Endodermal cell (in vitro differentiated cells): ENCODE measurements around the gene OGG1. TPM values are rescaled to one million over a fixed set of nuclear protein-coding genes. Genes with fewer than 3 reads are reported as not detected.

Source experiments
- DNase-seq: peaks from one replicate; pipeline ENCODE4 v3.0.0-alpha.2; 2017
- H3K27ac ChIP-seq: 2 replicates; pipeline ENCODE4 v1.5.1; 2013; ENCODE audit warnings: mild to moderate bottlenecking, low read depth, low read length, moderate library complexity
- H3K27me3 ChIP-seq: 2 replicates; pipeline ENCODE4 v1.6.1; 2013; ENCODE audit warnings: mild to moderate bottlenecking, low read length, moderate library complexity; ENCODE audit not compliant: insufficient read depth, control insufficient read depth, poor library complexity, severe bottlenecking
- H3K36me3 ChIP-seq: 2 replicates; pipeline ENCODE4 v1.7.0; 2013; ENCODE audit warnings: mild to moderate bottlenecking, low read length, moderate library complexity; ENCODE audit not compliant: control insufficient read depth, insufficient read depth
- H3K4me1 ChIP-seq: one replicate; pipeline ENCODE4 v1.7.0; 2013; ENCODE audit warnings: low read length; ENCODE audit not compliant: control insufficient read depth, insufficient read depth
- H3K4me3 ChIP-seq: 2 replicates; pipeline ENCODE4 v1.5.1; 2013; ENCODE audit warnings: mild to moderate bottlenecking, low read length, moderate library complexity
- H3K9ac ChIP-seq: 2 replicates; pipeline ENCODE4 v1.6.1; 2013; ENCODE audit warnings: mild to moderate bottlenecking, low read length, moderate library complexity; ENCODE audit not compliant: poor library complexity, severe bottlenecking; ENCODE audit errors: extremely low read depth
- H3K9me3 ChIP-seq: 2 replicates; pipeline ENCODE4 v1.6.1; 2013; ENCODE audit warnings: mild to moderate bottlenecking, low read length, moderate library complexity; ENCODE audit not compliant: control insufficient read depth
- H3K27ac Mint-ChIP-seq: 2 replicates; pipeline ENCODE4 v1.8.0; 2020; ENCODE audit warnings: mixed read lengths
- H3K27me3 Mint-ChIP-seq: 2 replicates; pipeline ENCODE4 v1.8.0; 2021; ENCODE audit warnings: mild to moderate bottlenecking, mixed read lengths; ENCODE audit not compliant: insufficient read depth
- H3K36me3 Mint-ChIP-seq: 2 replicates; pipeline ENCODE4 v1.8.0; 2020; ENCODE audit warnings: low read depth, mixed read lengths
- H3K4me1 Mint-ChIP-seq: 2 replicates; pipeline ENCODE4 v1.8.0; 2020; ENCODE audit warnings: mixed read lengths
- H3K4me3 Mint-ChIP-seq: 2 replicates; pipeline ENCODE4 v1.8.0; 2020; ENCODE audit warnings: mild to moderate bottlenecking, moderate library complexity, mixed read lengths
- H3K9me3 Mint-ChIP-seq: 2 replicates; pipeline ENCODE4 v1.8.0; 2020; ENCODE audit warnings: mild to moderate bottlenecking, mixed read lengths
- WGBS, 2 experiments: methylation state at CpG; one replicate each; pipeline versions ENCODE4 v1.1.5 to v1.1.7; 2013; ENCODE audit warnings: missing lambda C conversion rate in 2 of 2, mixed read lengths in 1 of 2; ENCODE audit not compliant: insufficient coverage in 1 of 2, insufficient read length in 1 of 2; 5-methylcytosine and 5-hydroxymethylcytosine counted together
- total RNA-seq, 2 donors: library from RNA; stranded (reverse); fragmentation: NEBNext Ultra II Directional in 1 of 2; extraction: Animal tissue kit (Norgen Biotek cat#: 25700) in 1 of 2; gene quantifications; 2 replicates in 1 of 2; 3 replicates in 1 of 2; pipeline ENCODE4 v1.2.1, GENCODE V29; 2021
- TF ChIP-seq, protein P1 (sequence below): fragments of 200-600 bp; sonication (generic); conservative IDR thresholded peaks from 2 replicates; pipeline ENCODE4 v1.5.0; 2021; ENCODE audit warnings: antibody characterized with exemption, mild to moderate bottlenecking

The OGG1 gene
- total RNA-seq, 2 donors from 2014 or later: 28.6 to 34.0 TPM

GRCh38 chr3:9748031-9748430 lies 1.7 kb upstream of the OGG1 start:
- Histone ChIP-seq H3K9me3 (no peaks in the 10 kb centered on the region), H3K9ac (no peak overlapping the region), H3K27me3 (no peaks in the 10 kb centered on the region), H3K36me3 (peaks cover 71% of the 10 kb centered on the region), H3K4me3 (no peak overlapping the region), H3K27ac (no peak overlapping the region), H3K4me1 (peaks cover 5% of the 10 kb centered on the region)
- no peak for DNase-seq
- peaks cover 12% of the 10 kb centered on the region for H3K4me1 Mint-ChIP-seq
- TF ChIP-seq, protein P1, sequence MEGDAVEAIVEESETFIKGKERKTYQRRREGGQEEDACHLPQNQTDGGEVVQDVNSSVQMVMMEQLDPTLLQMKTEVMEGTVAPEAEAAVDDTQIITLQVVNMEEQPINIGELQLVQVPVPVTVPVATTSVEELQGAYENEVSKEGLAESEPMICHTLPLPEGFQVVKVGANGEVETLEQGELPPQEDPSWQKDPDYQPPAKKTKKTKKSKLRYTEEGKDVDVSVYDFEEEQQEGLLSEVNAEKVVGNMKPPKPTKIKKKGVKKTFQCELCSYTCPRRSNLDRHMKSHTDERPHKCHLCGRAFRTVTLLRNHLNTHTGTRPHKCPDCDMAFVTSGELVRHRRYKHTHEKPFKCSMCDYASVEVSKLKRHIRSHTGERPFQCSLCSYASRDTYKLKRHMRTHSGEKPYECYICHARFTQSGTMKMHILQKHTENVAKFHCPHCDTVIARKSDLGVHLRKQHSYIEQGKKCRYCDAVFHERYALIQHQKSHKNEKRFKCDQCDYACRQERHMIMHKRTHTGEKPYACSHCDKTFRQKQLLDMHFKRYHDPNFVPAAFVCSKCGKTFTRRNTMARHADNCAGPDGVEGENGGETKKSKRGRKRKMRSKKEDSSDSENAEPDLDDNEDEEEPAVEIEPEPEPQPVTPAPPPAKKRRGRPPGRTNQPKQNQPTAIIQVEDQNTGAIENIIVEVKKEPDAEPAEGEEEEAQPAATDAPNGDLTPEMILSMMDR: no peak
- no peaks in the 10 kb centered on the region for H3K27me3 Mint-ChIP-seq
- H3K36me3 Mint-ChIP-seq: peaks cover 73% of the 10 kb centered on the region
- H3K9me3 Mint-ChIP-seq: no peaks in the 10 kb centered on the region
- H3K4me3 Mint-ChIP-seq: no peak overlapping the region
- 91 to 95% methylated on average over 1 to 2 of the region's 2 CpGs for whole genome bisulfite sequencing, 2 experiments
- H3K27ac Mint-ChIP-seq: no peak overlapping the region

DNA sequence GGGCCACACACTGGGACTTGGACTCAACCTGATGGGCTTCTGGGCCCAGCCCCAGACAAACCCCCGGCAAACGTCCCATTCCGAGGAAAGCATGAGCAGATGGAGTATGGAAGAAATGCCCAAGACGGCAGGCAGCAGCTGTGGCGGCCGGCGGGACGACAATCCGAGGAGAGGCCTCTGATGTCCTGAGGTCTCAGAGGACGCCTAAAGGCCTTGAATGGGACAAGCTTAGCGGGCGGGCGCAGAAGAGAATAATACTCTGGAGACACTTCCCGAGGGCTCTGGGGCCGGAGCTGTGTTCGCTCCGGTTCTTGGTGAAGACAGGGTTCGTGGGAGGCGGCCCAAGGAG lies 482 bp upstream of the OGG1 start:
- Histone ChIP-seq H3K27ac (peak overlapping the region; percentile 97), H3K9me3 (no peaks in the 10 kb centered on the region), H3K4me3 (peak overlapping the region; percentile 97), H3K27me3 (no peaks in the 10 kb centered on the region), H3K9ac (peak overlapping the region; percentile 69), H3K36me3 (peaks cover 59% of the 10 kb centered on the region), H3K4me1 (peaks cover 5% of the 10 kb centered on the region)
- Mint-ChIP-seq H3K27me3 (no peaks in the 10 kb centered on the region), H3K9me3 (no peaks in the 10 kb centered on the region), H3K4me1 (peaks cover 12% of the 10 kb centered on the region), H3K27ac (peak overlapping the region; percentile 97), H3K4me3 (peak overlapping the region; percentile 84), H3K36me3 (peaks cover 70% of the 10 kb centered on the region)
- WGBS, 2 experiments: 12 to 16% methylated on average over 11 to 19 of the region's 19 CpGs
- no peak for DNase-seq
- TF ChIP-seq, protein P1: no peak

DNA sequence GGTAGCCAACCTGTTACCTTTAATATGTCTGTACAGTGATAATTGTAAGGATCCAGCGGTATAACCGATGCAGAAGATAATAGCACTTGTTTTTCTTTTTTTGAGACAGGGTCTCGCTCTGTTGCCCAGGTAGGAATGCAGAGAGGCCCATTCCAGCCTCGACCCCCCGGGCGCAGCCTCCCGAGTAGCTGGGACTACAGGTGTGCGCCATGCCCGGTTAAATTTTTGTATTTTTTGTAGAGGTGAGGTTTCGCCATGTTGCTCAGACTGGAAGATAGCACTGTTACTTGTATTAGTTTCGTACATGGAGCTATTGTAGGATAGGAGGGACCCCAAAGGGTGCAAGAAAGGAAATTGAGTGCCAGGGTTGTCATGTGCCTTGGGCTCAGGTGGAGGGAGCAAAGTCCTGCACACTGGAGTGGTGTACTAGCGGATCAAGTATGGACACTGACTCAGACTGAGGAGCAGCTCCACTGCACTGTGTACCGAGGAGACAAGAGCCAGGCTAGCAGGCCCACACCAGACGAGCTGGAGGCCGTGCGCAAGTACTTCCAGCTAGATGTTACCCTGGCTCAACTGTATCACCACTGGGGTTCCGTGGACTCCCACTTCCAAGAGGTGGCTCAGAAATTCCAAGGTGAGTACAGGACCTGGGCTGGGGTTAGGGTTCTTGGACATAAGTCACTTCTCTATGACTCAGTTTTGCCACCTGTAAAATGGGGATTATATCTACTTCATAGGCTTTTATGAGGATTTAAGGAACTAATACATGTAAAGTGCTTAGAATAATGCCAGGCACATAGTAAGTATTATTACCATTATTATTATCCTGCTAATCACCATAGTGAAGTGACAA lies 1.0 kb downstream of the OGG1 start:
- no peak overlapping the region for H3K27ac ChIP-seq
- WGBS, 2 experiments: 67 to 74% methylated on average over 8 to 17 of the region's 17 CpGs

More for the DNA sequence above, 1.0 kb downstream of the OGG1 start:
- no peaks in the 10 kb centered on the region for H3K27me3 Mint-ChIP-seq
- Histone ChIP-seq H3K4me3 (peak overlapping the region; percentile 97), H3K4me1 (peaks cover 5% of the 10 kb centered on the region), H3K9me3 (no peaks in the 10 kb centered on the region), H3K27me3 (no peaks in the 10 kb centered on the region), H3K9ac (peak overlapping the region; percentile 69), H3K36me3 (peaks cover 44% of the 10 kb centered on the region)
- TF ChIP-seq, protein P1: no peak
- peaks cover 65% of the 10 kb centered on the region for H3K36me3 Mint-ChIP-seq
- peaks cover 12% of the 10 kb centered on the region for H3K4me1 Mint-ChIP-seq
- H3K4me3 Mint-ChIP-seq: peak overlapping the region; percentile 84
- peak overlapping the region; percentile 97 for H3K27ac Mint-ChIP-seq
- no peak for DNase-seq
- H3K9me3 Mint-ChIP-seq: no peaks in the 10 kb centered on the region
